HG03025 (cell line): Measurements from ENCODE around the gene NEURL2.
"Not testable (repeated sequence)": the region's sequence is repeated elsewhere in the genome, so short reads cannot be mapped to it uniquely, and the experiment has no call there.

Source experiments
- ATAC-seq: cut with Tn5 transposase; IDR thresholded peaks from one replicate; pipeline ENCODE4 v1.9.1; 2021; ENCODE audit warnings: mild to moderate bottlenecking, moderate library complexity; ENCODE audit not compliant: unreplicated experiment, low FRiP score

The NEURL2 gene, protein sequence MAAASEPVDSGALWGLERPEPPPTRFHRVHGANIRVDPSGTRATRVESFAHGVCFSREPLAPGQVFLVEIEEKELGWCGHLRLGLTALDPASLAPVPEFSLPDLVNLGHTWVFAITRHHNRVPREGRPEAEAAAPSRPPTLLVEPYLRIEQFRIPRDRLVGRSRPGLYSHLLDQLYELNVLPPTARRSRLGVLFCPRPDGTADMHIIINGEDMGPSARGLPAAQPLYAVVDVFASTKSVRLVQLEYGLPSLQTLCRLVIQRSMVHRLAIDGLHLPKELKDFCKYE

DNA sequence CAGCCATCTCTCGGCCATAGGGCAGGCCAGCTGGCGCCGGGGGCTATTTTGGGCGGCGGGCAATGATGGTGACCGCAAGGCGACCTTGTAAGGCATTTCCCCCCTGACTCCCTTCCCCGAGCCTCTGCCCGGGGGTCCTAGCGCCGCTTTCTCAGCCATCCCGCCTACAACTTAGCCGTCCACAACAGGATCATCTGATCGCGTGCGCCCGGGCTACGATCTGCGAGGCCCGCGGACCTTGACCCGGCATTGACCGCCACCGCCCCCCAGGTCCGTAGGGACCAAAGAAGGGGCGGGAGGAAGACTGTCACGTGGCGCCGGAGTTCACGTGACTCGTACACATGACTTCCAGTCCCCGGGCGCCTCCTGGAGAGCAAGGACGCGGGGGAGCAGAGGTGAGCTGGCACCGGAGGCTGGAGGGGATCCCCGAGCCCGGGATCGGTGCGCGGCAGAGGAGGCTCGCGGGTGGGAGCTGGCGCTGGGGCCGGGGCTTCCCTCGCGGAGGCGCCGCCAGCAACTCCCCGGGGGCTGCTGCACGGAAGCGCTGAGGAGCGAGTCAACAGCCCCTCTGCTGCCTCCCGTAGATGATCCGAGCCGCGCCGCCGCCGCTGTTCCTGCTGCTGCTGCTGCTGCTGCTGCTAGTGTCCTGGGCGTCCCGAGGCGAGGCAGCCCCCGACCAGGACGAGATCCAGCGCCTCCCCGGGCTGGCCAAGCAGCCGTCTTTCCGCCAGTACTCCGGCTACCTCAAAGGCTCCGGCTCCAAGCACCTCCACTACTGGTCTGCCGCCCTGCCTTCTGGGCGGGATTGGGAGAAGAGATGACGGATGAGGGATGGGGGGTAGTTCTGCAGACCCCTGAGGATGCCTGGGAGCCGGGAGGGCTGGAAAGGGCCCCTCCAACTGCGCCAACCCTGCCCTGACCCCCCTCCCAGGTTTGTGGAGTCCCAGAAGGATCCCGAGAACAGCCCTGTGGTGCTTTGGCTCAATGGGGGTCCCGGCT is at the start of gene NEURL2, which contains the start of gene CTSA:
Gene NEURL2, minus strand, starts transcription at position 224 of the 999 bp plus-strand sequence. Its CDS starts 217 bp downstream, at position 7.
Gene CTSA, plus strand, starts transcription at position 351 of the 999 bp plus-strand sequence. Its CDS starts 234 bp downstream, at position 585.
- ATAC-seq, result peak; percentile 57

DNA sequence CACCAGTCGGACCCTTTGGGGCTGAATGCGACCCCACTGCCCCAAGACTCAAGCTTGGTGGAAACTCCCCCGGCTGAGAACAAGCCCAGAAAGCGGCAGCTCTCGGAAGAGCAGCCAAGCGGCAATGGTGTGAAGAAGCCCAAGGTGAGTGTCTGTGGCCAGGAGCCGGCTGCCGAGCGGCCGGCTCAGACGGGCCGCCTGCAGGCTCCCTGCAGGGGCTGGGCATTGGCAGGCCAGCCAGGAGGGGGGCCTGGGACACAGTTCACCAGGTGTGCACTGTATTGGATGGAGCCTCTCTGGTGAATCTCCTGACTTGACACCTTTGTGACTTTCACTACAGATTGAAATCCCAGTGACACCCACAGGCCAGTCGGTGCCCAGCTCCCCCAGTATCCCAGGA is 49.5 kb upstream of the NEURL2 start:
- no peak for ATAC-seq

DNA sequence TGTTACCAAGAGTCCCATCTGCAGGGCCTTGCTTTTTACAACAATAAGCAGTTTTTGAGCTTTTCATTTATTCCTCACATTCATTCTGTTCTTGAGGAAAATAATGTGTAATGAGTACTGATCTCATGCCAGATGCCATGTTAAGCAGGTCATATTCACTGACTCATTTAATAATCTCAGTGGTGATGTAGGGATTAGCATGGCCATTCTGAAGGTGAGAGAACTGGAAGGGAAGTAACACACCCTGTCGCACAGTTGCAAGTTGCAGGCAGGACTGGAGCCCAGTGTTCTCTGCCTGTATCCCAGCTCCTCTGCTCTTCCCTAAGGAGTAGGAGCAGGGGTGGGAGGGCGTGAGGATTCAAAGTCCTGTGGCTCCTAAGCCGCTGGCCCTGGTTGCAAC is 49.0 kb upstream of the NEURL2 start:
- ATAC-seq, result no peak

DNA sequence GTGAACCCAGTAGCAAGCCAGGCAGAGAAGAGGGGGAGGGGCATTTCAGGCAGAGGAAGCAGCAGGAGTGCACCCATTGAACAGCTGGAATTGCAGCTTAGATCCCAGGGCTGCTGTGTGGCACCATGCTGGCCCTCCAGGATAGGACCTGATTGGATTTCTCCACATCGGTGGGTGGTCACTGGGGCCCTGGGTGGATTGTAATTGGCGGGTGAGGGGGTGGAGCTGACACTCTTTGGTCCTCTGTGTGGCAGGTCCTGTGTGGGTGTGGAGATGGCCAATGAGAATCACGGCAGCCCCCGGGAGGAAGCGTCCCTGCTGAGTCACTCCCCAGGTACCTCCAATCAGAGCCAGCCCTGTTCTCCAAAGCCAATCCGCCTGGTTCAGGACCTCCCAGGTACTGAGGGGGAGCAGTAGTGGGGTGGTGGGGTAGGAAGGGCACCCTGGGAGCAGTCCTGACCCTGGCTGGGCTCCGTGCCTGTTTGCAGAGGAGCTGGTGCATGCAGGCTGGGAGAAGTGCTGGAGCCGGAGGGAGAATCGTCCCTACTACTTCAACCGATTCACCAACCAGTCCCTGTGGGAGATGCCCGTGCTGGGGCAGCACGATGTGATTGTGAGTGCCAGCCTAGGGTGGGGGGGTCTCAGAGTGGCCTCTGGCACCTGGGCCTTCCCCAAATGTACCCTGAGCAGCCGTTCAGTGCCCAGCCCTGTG is 47.9 kb upstream of the NEURL2 start:
- ATAC-seq, result no peak

DNA sequence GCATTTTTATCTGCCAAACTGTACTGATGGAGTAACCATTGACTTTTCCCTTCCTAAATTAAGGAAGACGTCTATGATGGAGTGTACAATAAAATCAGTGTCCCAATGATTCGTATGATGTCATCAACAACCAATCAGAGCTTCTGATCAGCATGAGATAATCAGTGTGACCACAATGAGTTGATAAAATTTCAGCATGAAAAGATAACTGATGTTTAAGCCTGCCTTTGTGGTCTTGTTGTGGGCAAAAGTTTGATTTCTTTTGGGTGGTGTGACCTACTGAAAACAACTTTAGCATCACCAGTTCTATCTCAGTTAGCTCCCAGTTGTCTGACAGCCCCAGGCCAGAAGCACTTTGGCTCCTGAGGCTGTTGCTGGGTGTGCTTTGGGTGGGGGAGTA is 46.8 kb upstream of the NEURL2 start:
- no peak for ATAC-seq

DNA sequence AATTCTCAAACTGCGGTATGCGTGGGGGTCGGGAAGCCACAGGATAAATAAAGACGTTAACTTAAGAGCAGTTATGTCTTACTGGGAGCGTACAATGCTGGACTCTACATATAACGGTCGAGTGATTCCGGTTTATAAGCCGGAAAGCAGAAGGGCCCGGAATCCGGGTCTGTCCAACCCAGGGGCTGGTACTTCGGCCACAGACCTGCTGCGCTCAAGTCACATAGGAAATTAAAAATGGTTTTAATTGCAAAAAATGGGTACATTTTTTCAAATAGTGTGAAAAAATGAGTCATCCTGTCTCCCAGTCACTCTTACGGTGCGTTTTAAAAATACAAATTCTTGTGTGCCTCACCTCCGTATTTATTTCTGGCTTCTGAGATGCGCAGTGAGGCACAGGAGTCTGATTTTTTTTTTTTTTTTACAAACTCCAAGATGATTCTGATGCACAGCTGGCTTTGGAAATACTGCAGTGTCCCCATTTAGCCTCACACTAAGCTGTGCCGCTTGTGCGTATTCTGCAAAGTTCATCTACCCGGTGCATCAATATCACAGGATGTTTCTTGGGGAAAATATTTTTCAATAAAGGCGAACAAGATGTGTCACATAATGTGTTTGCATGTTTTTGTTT is 44.5 kb upstream of the NEURL2 start:
- ATAC-seq, result peak; percentile 14

DNA sequence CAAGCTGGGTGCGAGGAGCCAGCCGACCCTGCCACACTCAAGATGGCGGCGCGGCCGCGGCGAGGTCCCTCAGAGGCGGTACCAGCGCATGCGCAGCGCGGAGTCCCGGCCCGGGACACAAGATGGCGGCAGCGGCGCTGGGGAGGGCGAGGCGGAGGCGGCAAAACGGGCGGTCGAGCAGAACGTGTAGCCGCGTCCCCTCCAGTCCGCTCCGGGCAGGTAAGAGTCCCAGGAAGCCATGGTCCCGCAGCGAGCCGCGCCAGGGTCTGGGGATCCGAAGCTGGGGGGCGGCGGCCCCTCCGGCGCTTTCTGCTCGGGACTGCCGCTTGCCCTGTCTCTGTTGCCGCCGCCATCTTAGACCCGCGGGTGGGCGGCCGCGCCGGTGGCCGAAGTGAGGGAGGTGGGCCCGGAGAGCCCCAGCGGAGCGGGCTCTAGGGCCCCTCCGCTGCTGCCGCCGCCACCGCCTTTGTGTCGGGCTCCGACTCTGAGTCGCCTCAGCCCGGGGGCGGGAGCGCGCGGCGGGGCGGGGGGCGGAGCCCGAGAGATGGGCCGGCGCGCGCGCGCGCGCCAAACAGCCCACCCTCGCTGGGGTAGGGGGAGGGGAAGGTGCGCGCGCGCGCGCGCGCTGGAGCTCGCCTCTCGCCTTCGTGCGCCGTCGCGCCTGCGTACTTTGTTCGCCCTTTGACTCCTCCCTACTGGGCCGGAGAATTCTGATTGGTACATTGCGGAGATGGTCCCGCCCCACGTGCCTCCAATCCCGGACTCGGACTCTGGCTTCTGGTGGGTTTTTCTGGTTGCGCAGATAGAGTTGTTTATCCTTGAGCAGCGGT is 43.8 kb upstream of the NEURL2 start, which contains the start of gene PCIF1:
Gene PCIF1, plus strand, starts transcription at position 98 of the 830 bp plus-strand sequence. CDS start 4,317 bp downstream, outside the sequence.
- peak; percentile 62 for ATAC-seq

DNA sequence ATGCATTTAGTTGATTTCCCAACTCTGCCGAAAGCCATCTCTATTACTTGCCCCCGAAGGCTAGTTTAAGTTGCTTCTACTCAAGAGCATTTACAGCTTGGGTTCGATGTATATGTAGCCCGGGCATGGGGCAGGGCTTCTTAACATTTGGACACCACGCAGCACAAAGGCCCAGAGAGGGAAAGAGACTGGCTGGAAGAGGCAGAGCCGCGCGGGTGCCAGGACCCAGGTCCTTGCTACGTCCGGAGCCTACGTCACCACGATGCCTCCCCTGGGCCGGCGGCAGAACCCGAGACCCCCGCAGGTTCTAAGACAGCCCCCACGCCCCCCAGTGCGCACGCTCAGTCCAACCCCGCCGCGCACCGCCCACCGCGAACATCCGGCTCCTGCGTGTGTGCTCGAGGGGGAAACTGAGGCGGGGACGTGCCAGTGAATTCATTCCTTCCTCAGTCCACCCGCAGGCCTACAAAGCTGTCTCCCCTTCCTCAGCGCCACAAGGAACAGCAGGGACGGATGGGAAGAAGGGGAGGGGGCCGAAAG is 43.1 kb upstream of the NEURL2 start:
- ATAC-seq, result peak; percentile 17

DNA sequence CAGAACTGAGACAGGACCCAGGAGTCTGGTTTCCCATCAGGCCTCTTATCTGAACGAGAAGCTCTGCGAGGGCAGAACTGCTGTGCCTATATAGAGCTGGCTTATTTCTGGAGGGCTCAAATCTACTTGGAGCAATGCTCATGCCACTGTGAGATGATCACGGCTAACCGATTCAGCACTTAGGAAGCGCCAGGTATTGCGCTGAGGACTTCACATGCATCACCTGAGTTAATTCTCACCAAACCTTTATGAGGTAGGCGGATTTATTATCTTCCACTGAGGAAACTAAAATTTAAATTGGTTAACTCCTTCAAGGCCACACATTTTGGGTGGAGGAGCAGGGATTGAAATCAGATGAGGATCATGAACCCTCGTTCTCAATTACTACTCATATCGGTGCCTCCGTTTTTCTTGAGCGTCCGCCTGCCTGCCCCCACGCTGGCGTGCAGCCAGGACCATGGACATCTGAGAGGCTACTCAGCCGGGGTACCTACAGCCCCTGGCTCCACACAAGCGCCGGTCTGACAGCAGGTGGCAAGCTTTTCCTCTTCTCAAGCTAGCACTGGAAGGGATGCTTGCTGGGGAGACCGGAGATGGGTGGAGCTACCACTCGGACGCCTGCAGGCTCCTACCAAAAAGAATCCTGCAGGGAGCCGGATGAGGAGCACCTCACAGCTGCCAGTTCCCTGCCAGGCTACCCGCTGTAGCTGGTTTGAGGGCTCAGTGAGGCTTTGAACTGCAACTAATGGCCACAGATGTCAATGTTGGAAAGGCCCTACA is 42.4 kb upstream of the NEURL2 start:
- no peak for ATAC-seq

DNA sequence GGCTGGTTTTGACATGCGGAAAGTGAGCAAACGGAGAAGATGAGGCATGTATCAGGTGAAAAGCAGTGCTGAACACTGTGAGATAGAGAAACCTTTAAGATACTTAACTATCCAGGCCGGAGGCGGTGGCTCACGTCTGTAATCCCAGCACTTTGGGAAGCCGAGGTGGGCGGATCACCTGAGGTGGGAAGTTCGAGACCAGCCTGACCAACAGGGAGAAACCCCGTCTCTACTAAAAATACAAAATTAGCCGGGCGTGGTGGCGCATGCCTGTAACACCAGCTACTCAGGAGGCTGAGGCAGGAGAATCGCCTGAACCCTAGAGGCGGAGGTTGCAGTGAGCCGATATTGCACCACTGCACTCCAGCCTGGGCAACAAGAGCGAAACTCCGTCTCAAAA is 40.7 kb upstream of the NEURL2 start:
- not testable (repeated sequence) for ATAC-seq

DNA sequence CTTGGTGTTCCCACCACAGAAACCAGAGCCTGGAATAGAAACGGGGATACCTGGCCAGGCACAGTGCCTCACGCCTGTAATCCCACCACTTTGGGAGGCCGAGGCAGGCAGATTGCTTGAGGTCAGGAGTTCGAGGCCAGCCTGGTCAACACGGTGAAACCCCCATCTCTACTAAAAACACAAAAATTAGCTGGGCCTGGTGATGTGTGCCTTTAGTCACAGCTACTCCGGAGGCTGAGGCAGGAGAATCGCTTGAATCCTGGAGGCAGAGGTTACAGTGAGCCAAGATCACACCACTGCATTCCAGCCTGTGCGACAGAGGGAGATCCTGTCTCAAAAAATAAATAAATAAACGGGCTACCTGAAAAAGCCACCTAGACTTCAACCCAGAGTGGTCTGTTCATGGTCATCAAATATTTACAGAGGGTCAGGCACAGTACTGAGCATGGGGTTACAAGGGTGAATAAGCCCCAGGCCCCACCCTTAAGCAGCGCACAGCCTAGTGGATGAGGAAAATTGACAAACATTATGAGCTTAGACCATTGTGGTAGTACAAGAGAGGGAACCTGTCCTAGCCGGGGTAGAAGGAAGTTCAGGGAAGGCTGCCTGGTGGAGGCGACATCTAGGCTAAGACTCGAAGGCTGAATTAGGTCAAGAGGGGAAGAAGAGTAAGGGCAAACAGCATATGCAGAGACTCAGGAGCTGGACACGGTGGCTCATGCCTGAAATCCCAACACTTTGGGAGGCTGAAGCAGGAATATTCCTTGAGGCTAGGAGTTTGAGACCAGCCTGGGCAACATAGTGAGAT is 36.3 kb upstream of the NEURL2 start:
- ATAC-seq, result no peak

DNA sequence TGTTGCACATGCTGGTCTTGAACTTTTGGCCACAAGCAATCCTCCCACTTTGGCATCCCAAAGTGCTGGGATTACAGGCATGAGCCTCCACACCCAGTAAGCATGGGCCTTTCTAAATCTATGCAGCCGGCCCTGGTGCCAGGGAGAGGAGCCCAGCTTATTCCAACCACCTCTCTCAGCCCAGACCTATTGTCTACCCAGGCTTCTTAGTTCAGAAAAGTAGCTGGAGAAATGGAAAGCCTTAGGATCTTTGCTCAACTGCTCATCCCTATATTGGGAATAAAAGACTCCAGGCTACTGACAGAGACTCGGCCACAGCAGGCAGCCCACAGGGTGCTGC is 35.7 kb upstream of the NEURL2 start:
- no peak for ATAC-seq

DNA sequence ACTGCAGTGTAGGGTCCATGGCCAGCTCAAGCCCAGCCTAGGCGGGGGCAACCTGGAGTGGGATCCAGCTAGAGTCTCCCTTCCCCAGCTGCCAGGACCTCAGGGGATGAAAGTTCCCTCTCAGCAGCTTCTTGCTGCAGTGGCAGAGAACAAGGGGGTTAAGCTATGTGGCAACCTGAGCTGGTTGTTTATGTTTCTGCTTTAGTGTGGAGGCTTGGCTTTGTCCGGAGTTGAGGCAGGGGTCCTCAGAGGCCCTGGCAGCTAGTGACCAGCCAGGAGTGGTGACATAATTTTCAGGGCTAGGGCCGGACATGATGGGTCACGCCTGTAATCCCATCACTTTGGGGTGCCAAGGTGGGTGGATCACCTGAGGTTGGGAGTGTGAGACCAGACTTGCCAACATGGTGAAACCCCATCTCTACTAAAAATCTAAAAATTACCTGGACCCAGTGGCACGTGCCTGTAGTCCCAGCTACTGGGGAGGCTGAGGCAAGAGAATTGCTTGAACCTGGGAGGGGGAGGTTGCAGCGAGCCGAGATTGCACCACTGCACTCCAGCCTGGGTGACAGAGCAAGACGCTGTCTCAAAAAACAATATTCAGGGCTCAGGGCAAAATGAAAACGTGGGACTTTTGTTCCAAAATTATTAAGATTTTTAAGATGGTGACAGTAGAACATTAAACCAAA is 35.0 kb upstream of the NEURL2 start:
- ATAC-seq, result no peak

DNA sequence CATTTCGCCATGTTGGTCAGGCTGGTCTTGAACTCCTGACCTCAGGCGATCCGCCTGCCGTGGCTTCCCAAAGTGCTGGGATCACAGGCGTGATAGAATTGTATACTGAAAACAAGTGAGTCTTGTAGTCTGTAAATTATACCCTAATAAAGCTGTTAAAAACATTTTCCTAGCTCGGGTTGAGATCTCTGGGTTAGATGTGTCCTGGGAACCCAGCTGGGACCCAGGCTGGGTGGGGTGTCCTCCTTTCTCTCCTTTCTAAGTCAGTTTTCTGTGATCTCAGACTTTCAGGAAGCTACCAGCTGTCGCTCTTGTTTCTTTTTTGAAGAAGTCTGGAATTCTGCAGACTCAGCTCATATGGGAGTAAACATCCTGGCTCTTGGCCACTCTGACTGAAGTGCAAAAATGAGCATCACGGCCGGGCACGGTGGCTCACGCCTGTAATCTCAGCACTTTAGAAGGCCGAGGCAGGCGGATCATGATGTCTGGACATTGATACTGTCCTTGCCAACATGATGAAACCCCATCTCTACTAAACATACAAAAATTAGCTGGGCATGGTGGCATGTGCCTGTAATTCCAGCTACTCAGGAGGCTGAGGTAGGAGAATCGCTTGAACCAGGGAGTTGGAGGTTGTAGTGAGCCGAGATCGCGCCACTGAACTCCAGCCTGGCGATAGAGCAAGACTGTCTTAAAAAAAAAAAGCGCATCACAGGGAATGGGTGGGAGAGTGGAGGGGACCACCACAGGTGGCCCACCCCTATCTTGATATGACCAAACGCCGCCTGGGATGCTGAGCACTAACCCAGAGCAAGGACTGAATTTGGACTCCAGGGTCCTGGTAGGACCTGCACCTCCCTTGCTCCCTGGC is 33.6 kb upstream of the NEURL2 start:
- ATAC-seq, result no peak

DNA sequence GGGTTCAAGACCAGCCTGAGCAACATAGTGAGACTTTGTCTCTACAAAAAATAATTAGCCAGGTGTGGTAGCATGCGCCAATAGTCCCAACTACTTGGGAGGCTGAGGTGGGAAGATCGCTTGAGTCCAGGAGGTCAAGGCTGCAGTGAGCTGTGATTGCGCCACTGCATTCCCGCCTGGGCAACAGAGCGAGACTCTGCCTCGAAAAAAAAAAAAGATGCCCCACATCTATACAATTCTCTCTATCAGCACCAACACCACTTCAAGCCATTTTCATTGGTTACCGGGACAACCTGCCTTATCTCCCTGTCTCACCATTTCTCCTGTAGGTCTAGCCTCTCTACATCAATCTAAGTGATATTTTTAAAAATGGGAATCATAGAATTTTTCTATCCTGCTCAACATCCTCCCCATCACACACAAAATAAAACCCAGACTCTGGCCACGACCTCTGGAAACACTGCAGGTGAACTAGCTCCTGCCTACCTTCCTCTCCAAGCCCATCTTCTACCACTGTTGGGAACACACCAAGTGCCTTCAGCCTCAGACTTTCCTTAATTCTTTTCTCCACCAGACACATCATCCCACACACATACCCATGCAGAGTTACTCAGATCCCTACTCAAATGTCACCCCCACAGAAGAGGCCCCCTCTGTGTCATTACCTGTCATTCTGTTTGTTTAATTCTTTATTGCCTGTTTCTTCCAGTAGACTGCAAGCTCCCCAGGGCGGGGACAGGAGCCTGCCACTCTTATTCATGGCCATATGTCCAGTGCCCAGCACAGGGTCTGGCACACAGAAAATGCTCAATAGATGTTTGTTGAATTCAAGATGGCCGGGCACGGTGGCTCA is 30.6 kb upstream of the NEURL2 start:
- no peak for ATAC-seq
